ENCODE measurements around the gene ANKMY2.

DNA sequence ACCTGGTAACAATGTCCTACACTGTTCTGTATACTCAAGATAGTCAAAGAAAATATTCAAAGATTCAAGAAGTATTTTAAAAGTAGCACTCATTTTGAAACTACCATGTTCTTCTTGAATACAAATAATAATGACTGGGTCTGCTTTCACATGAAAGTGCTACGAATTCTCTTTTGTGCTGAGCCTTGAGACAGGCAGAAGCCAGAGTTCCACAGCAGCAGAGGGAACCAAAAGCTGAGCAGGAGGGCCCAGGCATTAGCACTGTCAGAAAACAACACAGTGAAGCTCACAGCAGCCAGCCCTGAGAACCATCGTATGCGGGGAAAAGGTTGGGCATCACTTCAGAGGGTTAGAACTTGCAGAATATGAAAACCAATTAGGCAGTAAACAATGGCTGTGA is 38.9 kb downstream of the ANKMY2 start:
- TF ChIP-seq, protein P1, sequence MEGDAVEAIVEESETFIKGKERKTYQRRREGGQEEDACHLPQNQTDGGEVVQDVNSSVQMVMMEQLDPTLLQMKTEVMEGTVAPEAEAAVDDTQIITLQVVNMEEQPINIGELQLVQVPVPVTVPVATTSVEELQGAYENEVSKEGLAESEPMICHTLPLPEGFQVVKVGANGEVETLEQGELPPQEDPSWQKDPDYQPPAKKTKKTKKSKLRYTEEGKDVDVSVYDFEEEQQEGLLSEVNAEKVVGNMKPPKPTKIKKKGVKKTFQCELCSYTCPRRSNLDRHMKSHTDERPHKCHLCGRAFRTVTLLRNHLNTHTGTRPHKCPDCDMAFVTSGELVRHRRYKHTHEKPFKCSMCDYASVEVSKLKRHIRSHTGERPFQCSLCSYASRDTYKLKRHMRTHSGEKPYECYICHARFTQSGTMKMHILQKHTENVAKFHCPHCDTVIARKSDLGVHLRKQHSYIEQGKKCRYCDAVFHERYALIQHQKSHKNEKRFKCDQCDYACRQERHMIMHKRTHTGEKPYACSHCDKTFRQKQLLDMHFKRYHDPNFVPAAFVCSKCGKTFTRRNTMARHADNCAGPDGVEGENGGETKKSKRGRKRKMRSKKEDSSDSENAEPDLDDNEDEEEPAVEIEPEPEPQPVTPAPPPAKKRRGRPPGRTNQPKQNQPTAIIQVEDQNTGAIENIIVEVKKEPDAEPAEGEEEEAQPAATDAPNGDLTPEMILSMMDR (IDR thresholded peaks at IDR 0.05 in 4 of 5, conservative IDR thresholded peaks at IDR 0.05 in 1 of 5), result no peak
- no peak for TF ChIP-seq POLR2A (IDR thresholded peaks at IDR 0.05)
